Nephron (organoid): ENCODE data around the gene APEX1.

ENCODE experiments used
- H3K27ac Mint-ChIP-seq, 3 experiments: 2 replicates each; pipeline ENCODE4 v1.8.0; 2020; ENCODE audit warnings: mixed read lengths in 3 of 3, mild to moderate bottlenecking in 2 of 3, moderate library complexity in 1 of 3
- H3K27me3 Mint-ChIP-seq: 2 replicates; pipeline ENCODE4 v1.8.0; 2021; ENCODE audit warnings: low read depth, mild to moderate bottlenecking, moderate library complexity, mixed read lengths
- H3K36me3 Mint-ChIP-seq: 2 replicates; pipeline ENCODE4 v1.8.0; 2020; ENCODE audit warnings: low read depth, mixed read lengths
- H3K4me1 Mint-ChIP-seq: 2 replicates; pipeline ENCODE4 v1.8.0; 2020; ENCODE audit warnings: mixed read lengths
- H3K4me3 Mint-ChIP-seq, 3 experiments: 2 replicates each; pipeline ENCODE4 v1.8.0; 2020; ENCODE audit warnings: mild to moderate bottlenecking in 3 of 3, mixed read lengths in 3 of 3, moderate library complexity in 2 of 3
- H3K9me3 Mint-ChIP-seq: 2 replicates; pipeline ENCODE4 v1.8.0; 2020; ENCODE audit warnings: mixed read lengths
- CTCF ChIP-seq, 3 experiments: fragments of 200-600 bp; sonication (generic); IDR thresholded peaks; one replicate each; pipeline ENCODE4 v1.5.0; 2021; ENCODE audit warnings: antibody characterized with exemption in 3 of 3; ENCODE audit not compliant: unreplicated experiment in 3 of 3

The APEX1 gene

GRCh38 chr14:20477211-20477876, 22.3 kb downstream of the APEX1 start:
- H3K4me3 Mint-ChIP-seq = no peak overlapping the region
- no peaks in the 10 kb centered on the region for H3K27me3 Mint-ChIP-seq
- H3K27ac Mint-ChIP-seq = no peak overlapping the region
- no peaks in the 10 kb centered on the region for H3K9me3 Mint-ChIP-seq
- H3K4me1 Mint-ChIP-seq = no peaks in the 10 kb centered on the region
- H3K36me3 Mint-ChIP-seq = peaks cover 26% of the 10 kb centered on the region
- TF ChIP-seq CTCF (IDR thresholded peaks at IDR 0.05; ENCODE audit: unreplicated experiment in 3 of 3) = no peak

GRCh38 chr14:20478894-20479293, 23.9 kb downstream of the APEX1 start:
- Mint-ChIP-seq H3K36me3 (peaks cover 25% of the 10 kb centered on the region), H3K9me3 (no peaks in the 10 kb centered on the region), H3K4me3 (no peak overlapping the region), H3K4me1 (no peaks in the 10 kb centered on the region), H3K27me3 (no peaks in the 10 kb centered on the region), H3K27ac (no peak overlapping the region)
- TF ChIP-seq CTCF (IDR thresholded peaks at IDR 0.05; ENCODE audit: unreplicated experiment in 3 of 3) = no peak

- H3K36me3 Mint-ChIP-seq = peaks cover 3% of the 10 kb centered on the region
- H3K4me3 Mint-ChIP-seq = no peak overlapping the region
- no peak for TF ChIP-seq CTCF (IDR thresholded peaks at IDR 0.05; ENCODE audit: unreplicated experiment in 3 of 3)
- no peaks in the 10 kb centered on the region for H3K9me3 Mint-ChIP-seq
- no peaks in the 10 kb centered on the region for H3K27me3 Mint-ChIP-seq
- no peaks in the 10 kb centered on the region for H3K4me1 Mint-ChIP-seq
- H3K27ac Mint-ChIP-seq = no peak overlapping the region
Observed at GRCh38 chr14:20482382-20482781, 27.4 kb downstream of the APEX1 start.

- TF ChIP-seq CTCF (IDR thresholded peaks at IDR 0.05; ENCODE audit: unreplicated experiment in 3 of 3) = no peak
- H3K27ac Mint-ChIP-seq = no peak overlapping the region
- H3K4me3 Mint-ChIP-seq = no peak overlapping the region
- H3K27me3 Mint-ChIP-seq = no peaks in the 10 kb centered on the region
- no peaks in the 10 kb centered on the region for H3K36me3 Mint-ChIP-seq
- no peaks in the 10 kb centered on the region for H3K9me3 Mint-ChIP-seq
- peaks cover 5% of the 10 kb centered on the region for H3K4me1 Mint-ChIP-seq
Observed at GRCh38 chr14:20485900-20486299, 30.9 kb downstream of the APEX1 start.

- peaks cover 5% of the 10 kb centered on the region for H3K4me1 Mint-ChIP-seq
- no peak for TF ChIP-seq CTCF (IDR thresholded peaks at IDR 0.05; ENCODE audit: unreplicated experiment in 3 of 3)
- no peaks in the 10 kb centered on the region for H3K27me3 Mint-ChIP-seq
- H3K36me3 Mint-ChIP-seq = no peaks in the 10 kb centered on the region
- H3K27ac Mint-ChIP-seq = no peak overlapping the region
- no peaks in the 10 kb centered on the region for H3K9me3 Mint-ChIP-seq
- no peak overlapping the region for H3K4me3 Mint-ChIP-seq
Observed at GRCh38 chr14:20486684-20487395, 31.8 kb downstream of the APEX1 start.

- TF ChIP-seq CTCF (IDR thresholded peaks at IDR 0.05; ENCODE audit: unreplicated experiment in 3 of 3) = no peak
- no peaks in the 10 kb centered on the region for H3K36me3 Mint-ChIP-seq
- H3K27me3 Mint-ChIP-seq = no peaks in the 10 kb centered on the region
- peaks cover 5% of the 10 kb centered on the region for H3K4me1 Mint-ChIP-seq
- no peak overlapping the region for H3K27ac Mint-ChIP-seq
- no peaks in the 10 kb centered on the region for H3K9me3 Mint-ChIP-seq
- no peak overlapping the region for H3K4me3 Mint-ChIP-seq
Observed at GRCh38 chr14:20487396-20487725, 32.3 kb downstream of the APEX1 start.
